Breast epithelium (tissue), 3 donors: ENCODE measurements around the gene UBE2G1.

Experiments
- POLR2A ChIP-seq: fragments of 450-650 bp; IDR thresholded peaks from one replicate; pipeline ENCODE4 v1.6.1; 2016; ENCODE audit warnings: antibody characterized with exemption, mild to moderate bottlenecking, moderate library complexity
- POLR2AphosphoS5 ChIP-seq, 3 donors: sonication (generic); formaldehyde crosslinking; IDR thresholded peaks; one replicate each; pipeline ENCODE4 v1.6.1; 2017; ENCODE audit warnings: antibody characterized with exemption in 3 of 3
- TF ChIP-seq, protein P1 (sequence below), 3 donors: fragments of 450-650 bp; IDR thresholded peaks; one replicate each; pipeline ENCODE4 v1.5.1; 2016 to 2017; ENCODE audit warnings: antibody characterized with exemption in 3 of 3, mild to moderate bottlenecking in 3 of 3, moderate library complexity in 3 of 3

DNA sequence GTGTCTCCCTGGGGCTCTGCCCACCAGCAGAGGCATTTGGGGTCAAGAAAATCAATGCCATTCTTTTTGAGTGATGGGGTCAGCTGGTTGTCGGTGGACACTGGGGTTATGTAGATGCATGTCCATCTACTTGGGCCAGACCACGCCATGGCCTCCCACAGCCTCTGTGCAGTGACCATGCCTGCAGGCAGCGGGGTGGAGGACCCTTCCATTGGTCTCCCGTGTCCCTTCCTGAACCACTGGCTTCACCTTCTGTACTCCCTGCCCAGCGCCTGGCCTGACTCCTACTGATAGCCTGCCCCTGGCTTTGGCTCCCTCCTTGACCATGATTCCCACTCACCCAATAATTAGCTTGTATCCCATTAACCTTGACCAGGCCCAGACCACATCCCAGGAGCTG, 39.2 kb upstream of the UBE2G1 start:
- no peak for TF ChIP-seq POLR2AphosphoS5 (IDR thresholded peaks at IDR 0.05)
- TF ChIP-seq, protein P1, sequence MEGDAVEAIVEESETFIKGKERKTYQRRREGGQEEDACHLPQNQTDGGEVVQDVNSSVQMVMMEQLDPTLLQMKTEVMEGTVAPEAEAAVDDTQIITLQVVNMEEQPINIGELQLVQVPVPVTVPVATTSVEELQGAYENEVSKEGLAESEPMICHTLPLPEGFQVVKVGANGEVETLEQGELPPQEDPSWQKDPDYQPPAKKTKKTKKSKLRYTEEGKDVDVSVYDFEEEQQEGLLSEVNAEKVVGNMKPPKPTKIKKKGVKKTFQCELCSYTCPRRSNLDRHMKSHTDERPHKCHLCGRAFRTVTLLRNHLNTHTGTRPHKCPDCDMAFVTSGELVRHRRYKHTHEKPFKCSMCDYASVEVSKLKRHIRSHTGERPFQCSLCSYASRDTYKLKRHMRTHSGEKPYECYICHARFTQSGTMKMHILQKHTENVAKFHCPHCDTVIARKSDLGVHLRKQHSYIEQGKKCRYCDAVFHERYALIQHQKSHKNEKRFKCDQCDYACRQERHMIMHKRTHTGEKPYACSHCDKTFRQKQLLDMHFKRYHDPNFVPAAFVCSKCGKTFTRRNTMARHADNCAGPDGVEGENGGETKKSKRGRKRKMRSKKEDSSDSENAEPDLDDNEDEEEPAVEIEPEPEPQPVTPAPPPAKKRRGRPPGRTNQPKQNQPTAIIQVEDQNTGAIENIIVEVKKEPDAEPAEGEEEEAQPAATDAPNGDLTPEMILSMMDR (IDR thresholded peaks at IDR 0.05) = no peak
- no peak for TF ChIP-seq POLR2A
